Measurements from ENCODE around the gene C20orf96.

The C20orf96 gene

DNA sequence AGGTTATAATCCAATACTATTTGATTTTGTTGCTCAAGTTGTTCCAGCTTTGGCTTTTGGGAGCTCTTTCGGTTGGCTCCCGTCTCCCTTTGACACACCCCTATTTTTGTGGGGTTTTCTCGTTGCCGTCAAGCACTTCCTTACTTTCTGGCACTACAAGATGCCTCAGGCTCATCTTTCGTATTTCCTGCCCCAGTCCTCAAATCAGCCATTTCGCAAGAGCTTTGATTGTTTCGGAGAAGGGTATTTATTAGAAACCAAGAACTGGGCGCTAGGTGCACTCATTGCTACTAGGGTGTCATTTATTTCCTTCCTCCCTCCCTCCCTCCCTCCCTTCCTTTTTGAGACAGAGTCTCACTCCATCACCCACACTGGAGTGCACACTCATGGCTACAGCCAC, 21.5 kb upstream of the C20orf96 start:
- no peak for DNase-seq (ENCODE audit: low read depth)

- DNase-seq (ENCODE audit: low read depth), result no peak
These were observed 21.1 kb upstream of the C20orf96 start for GRCh38 chr20:311609-312008.

- DNase-seq (ENCODE audit: low read depth), result no peak
These were observed 20.1 kb upstream of the C20orf96 start for GRCh38 chr20:310645-311044.

GRCh38 chr20:309841-310644, 19.5 kb upstream of the C20orf96 start:
- peak; percentile 89 for DNase-seq (ENCODE audit: low read depth)

GRCh38 chr20:309306-309840, 18.8 kb upstream of the C20orf96 start:
- DNase-seq (ENCODE audit: low read depth), result no peak

- no peak for DNase-seq (ENCODE audit: low read depth)
These were observed 18.0 kb upstream of the C20orf96 start for GRCh38 chr20:308427-309038.

DNA sequence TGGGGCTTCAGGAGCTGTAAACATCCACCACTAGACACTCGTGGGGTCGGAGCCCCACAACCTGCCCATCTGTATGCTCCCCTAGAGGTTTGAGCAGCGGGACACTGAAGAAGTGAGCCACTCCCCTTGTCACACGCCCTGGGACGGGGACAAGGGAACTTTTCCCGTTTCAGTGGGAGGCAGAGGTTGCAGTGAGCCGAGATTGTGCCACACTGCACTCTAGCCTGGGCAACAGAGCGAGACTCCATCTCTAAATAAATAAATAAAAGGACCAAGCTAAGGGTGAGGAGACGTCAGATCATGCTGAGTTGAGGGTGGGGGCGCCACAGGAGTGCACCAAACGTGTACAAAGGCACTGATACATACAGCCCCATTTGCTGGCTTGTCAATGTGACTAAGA, 15.2 kb upstream of the C20orf96 start:
- DNase-seq (ENCODE audit: low read depth), result no peak

DNA sequence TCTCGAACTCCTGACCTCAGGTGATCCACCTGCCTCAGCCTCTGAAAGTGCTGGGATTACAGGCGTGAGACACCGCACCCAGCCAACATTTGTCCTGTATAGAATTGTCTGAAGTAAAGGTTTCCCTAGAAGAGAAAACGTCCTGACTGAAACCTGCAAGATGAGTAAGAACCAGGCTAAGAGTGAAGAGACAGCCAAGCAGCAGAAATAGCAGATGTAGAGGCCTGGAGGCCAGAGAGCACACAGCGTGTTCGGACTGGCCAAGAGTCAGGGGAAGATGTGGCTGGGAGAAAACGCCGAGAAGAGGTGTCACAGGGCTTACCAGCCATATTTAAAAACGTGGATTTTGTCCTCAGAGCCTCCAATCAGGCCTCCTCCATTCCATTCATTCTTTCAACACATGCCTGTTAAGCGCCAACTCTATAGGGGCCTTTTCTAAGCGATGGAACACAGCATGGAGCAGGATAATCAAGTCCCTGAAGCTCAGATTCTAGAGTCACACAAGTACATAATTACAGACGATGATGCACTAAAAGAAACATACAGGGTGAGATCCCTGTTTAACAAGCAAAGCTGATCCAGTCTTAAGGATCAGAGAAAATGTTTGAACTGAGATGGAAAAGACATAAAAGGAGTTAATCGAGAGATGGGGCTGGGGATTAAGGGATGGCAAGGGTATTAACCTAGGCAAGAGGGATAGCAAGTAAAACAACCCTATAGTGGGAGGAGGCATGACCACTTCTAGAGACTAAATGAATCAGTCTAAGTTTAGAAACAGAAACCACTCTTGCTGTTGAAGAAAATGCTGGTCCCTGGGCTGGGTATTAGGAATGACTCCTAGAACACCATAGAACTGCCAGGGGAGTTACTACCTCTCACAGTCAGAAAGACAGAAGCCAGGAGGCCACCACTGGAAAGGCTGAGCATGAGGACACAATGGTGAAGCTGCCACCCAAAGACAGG, 11.6 kb upstream of the C20orf96 start:
- no peak for DNase-seq (ENCODE audit: low read depth)

GRCh38 chr20:300345-300990, 9.9 kb upstream of the C20orf96 start:
- no peak for DNase-seq (ENCODE audit: low read depth)

DNA sequence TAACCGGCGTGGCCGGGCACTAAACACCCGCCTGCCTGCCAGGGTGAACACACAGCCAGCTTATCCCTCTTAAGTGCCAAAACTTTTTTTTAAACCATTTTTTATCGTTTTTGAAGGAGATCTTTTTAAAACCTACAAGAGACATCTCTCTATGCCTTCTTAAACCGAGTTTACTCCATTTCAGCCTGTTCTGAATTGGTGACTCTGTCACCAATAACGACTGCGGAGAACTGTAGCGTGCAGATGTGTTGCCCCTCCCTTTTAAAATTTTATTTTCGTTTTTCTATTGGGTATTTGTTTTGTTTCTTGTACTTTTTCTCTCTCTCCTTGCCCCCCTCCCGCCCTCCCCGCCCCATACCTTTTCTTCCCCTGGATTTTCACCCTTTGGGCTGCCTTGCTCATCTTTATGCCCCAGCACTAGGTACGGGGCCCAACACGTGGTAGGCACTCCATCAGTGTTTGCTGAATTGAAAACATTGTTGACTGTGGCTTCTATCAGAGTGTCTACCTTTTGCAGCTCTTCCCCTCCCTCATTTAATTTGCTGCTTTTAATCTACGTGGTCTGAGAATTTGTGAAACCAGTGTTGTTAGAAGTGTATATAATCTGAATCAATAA, 8.3 kb upstream of the C20orf96 start:
- DNase-seq (ENCODE audit: low read depth), result no peak

- peak; percentile 38 for DNase-seq (ENCODE audit: low read depth)
These were observed 7.6 kb upstream of the C20orf96 start for GRCh38 chr20:297925-298775.

GRCh38 chr20:297098-297924, 6.8 kb upstream of the C20orf96 start, which contains the start of gene ZCCHC3:
ZCCHC3 (plus strand) TSS chr20:297570; CDS start chr20:297587, 17 bp downstream.
- peak; percentile 69 for DNase-seq (ENCODE audit: low read depth)

- no peak for DNase-seq (ENCODE audit: low read depth)
These were observed 5.3 kb upstream of the C20orf96 start for GRCh38 chr20:295804-296203.

DNA sequence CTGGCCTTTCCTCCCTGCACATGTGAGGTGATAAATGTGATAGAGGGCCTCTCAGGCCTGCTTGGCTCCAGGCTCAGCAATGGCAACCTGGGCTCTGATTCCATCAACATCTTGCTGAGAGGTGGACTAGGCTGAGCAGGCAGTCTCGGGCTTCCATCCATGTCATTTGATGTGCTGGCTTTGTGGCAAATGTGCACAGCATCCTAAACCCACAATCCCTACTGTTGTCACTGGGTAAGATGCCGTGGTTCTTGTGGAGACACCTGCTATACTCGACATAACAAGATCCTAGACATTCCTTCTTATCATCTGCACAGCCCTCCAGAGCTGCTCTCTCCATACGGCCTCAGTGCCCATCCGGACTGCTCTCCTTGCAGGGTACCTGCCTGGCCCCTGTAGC, 4.1 kb upstream of the C20orf96 start:
- DNase-seq (ENCODE audit: low read depth), result no peak

GRCh38 chr20:289693-290083, 862 bp downstream of the C20orf96 start:
- DNase-seq (ENCODE audit: low read depth), result no peak

- DNase-seq (ENCODE audit: low read depth), result no peak
These were observed 1.4 kb downstream of the C20orf96 start for GRCh38 chr20:288956-289692.

DNA sequence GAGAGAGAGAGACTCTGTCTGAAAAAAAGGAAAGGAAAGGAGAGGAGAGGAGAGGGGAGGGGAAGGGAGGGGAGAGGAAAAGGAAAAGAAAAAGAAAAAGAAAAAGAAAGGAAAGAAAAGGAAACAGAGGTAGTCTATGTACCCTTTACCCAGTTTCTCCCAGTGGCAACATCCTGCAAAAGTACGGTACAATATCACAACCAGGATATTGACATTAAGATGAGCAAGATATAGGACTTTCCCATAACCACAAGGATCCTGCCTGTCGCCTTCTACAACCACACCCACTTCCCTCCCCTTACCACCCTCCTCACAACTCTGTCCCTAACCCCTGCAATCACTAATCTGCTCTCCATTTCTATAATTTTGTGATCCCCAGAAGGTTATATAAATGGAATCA, 4.0 kb downstream of the C20orf96 start:
- no peak for DNase-seq (ENCODE audit: low read depth)

- DNase-seq (ENCODE audit: low read depth), result no peak
These were observed 6.4 kb downstream of the C20orf96 start for GRCh38 chr20:284172-284571.
